ENCODE data around the gene CTSE. TPM values are rescaled to one million over a fixed set of nuclear protein-coding genes. Genes with fewer than 3 reads are reported as not detected.

CTSE gene
- total and polyA plus RNA-seq, 9 of the 15 experiments (the other 6 are each of a cell fraction or from before 2014, with no cell fraction given): 0.04 to 0.18 (median 0.09) TPM; not detected in 4

DNA sequence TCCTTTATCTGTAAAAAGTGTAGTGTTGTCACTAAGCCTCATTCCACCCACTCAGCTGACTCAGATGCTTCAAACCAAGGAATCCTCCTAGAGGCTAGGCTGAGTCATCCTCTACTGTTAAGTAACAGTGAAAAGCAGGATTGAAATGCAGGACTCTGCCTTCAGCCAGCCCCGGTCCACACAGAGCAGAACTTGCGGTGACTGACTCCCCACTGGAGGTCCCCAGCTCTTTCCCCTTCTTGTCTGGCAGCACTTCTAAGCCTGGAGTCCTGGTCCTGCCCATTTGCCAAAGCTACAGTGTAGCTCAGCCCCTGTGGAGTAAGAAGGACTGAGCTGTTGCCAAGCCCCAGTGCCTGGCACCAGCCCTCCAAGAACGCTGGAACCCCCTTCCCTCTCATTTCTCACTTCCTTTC lies 22.2 kb downstream of the CTSE start (continued):
- TF ChIP-seq PHTF2 (CRISPR knock-in tag; IDR thresholded peaks at IDR 0.05): no peak
- no peak for TF ChIP-seq NFIX (CRISPR knock-in tag; IDR thresholded peaks at IDR 0.05; ENCODE audit: low read depth)
- TF ChIP-seq, protein P1, sequence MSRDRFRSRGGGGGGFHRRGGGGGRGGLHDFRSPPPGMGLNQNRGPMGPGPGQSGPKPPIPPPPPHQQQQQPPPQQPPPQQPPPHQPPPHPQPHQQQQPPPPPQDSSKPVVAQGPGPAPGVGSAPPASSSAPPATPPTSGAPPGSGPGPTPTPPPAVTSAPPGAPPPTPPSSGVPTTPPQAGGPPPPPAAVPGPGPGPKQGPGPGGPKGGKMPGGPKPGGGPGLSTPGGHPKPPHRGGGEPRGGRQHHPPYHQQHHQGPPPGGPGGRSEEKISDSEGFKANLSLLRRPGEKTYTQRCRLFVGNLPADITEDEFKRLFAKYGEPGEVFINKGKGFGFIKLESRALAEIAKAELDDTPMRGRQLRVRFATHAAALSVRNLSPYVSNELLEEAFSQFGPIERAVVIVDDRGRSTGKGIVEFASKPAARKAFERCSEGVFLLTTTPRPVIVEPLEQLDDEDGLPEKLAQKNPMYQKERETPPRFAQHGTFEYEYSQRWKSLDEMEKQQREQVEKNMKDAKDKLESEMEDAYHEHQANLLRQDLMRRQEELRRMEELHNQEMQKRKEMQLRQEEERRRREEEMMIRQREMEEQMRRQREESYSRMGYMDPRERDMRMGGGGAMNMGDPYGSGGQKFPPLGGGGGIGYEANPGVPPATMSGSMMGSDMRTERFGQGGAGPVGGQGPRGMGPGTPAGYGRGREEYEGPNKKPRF (IDR thresholded peaks at IDR 0.05; ENCODE audit: low read depth, low read length): no peak
- TF ChIP-seq PTRF (tag; IDR thresholded peaks at IDR 0.05): no peak
- peak; percentile 22; the same call in 1 of the 2 replicates for TF ChIP-seq TCF3 (CRISPR knock-in tag; IDR thresholded peaks at IDR 0.05)
- TF ChIP-seq, protein P2, sequence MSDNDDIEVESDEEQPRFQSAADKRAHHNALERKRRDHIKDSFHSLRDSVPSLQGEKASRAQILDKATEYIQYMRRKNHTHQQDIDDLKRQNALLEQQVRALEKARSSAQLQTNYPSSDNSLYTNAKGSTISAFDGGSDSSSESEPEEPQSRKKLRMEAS (CRISPR knock-in tag; IDR thresholded peaks at IDR 0.05): no peak
- TF ChIP-seq SMARCA4 (IDR thresholded peaks at IDR 0.05): peak; percentile 91
- TF ChIP-seq TOE1 (IDR thresholded peaks at IDR 0.05; ENCODE audit: borderline replicate concordance): no peak
- TF ChIP-seq TOE1 (CRISPR knock-in tag; IDR thresholded peaks at IDR 0.05; ENCODE audit: borderline replicate concordance, low read depth): no peak
- TF ChIP-seq NR2C1 (IDR thresholded peaks at IDR 0.05): no peak
- no peak for TF ChIP-seq NR2C1 (tag; IDR thresholded peaks at IDR 0.05)
- TF ChIP-seq SRSF1 (IDR thresholded peaks at IDR 0.05; ENCODE audit: low read depth, low read length): no peak
- no peak for TF ChIP-seq HMGN3 (IDR thresholded peaks at IDR 0.05; ENCODE audit: borderline replicate concordance, extremely low read depth, insufficient read length, low read depth, low read length)
- TF ChIP-seq, protein P3, sequence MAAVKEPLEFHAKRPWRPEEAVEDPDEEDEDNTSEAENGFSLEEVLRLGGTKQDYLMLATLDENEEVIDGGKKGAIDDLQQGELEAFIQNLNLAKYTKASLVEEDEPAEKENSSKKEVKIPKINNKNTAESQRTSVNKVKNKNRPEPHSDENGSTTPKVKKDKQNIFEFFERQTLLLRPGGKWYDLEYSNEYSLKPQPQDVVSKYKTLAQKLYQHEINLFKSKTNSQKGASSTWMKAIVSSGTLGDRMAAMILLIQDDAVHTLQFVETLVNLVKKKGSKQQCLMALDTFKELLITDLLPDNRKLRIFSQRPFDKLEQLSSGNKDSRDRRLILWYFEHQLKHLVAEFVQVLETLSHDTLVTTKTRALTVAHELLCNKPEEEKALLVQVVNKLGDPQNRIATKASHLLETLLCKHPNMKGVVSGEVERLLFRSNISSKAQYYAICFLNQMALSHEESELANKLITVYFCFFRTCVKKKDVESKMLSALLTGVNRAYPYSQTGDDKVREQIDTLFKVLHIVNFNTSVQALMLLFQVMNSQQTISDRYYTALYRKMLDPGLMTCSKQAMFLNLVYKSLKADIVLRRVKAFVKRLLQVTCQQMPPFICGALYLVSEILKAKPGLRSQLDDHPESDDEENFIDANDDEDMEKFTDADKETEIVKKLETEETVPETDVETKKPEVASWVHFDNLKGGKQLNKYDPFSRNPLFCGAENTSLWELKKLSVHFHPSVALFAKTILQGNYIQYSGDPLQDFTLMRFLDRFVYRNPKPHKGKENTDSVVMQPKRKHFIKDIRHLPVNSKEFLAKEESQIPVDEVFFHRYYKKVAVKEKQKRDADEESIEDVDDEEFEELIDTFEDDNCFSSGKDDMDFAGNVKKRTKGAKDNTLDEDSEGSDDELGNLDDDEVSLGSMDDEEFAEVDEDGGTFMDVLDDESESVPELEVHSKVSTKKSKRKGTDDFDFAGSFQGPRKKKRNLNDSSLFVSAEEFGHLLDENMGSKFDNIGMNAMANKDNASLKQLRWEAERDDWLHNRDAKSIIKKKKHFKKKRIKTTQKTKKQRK (IDR thresholded peaks at IDR 0.05; ENCODE audit: borderline replicate concordance, low read depth, low read length): no peak
- TF ChIP-seq, protein P4, sequence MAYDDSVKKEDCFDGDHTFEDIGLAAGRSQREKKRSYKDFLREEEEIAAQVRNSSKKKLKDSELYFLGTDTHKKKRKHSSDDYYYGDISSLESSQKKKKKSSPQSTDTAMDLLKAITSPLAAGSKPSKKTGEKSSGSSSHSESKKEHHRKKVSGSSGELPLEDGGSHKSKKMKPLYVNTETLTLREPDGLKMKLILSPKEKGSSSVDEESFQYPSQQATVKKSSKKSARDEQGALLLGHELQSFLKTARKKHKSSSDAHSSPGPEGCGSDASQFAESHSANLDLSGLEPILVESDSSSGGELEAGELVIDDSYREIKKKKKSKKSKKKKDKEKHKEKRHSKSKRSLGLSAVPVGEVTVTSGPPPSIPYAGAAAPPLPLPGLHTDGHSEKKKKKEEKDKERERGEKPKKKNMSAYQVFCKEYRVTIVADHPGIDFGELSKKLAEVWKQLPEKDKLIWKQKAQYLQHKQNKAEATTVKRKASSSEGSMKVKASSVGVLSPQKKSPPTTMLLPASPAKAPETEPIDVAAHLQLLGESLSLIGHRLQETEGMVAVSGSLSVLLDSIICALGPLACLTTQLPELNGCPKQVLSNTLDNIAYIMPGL (CRISPR knock-in tag; IDR thresholded peaks at IDR 0.05): no peak
- no peak for TF ChIP-seq ZNF77 (CRISPR knock-in tag; IDR thresholded peaks at IDR 0.05)
- TF ChIP-seq, protein P5, sequence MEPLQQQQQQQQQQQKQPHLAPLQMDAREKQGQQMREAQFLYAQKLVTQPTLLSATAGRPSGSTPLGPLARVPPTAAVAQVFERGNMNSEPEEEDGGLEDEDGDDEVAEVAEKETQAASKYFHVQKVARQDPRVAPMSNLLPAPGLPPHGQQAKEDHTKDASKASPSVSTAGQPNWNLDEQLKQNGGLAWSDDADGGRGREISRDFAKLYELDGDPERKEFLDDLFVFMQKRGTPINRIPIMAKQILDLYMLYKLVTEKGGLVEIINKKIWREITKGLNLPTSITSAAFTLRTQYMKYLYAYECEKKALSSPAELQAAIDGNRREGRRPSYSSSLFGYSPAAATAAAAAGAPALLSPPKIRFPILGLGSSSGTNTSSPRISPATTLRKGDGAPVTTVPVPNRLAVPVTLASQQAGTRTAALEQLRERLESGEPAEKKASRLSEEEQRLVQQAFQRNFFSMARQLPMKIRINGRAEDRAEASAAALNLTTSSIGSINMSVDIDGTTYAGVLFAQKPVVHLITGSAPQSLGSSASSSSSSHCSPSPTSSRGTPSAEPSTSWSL (CRISPR knock-in tag; IDR thresholded peaks at IDR 0.05; ENCODE audit: borderline replicate concordance): no peak
- no peak for TF ChIP-seq MXI1 (IDR thresholded peaks at IDR 0.05; ENCODE audit: low read depth, low read length)
- TF ChIP-seq MBD2 (IDR thresholded peaks at IDR 0.05; ENCODE audit: borderline replicate concordance, low read depth): no peak
- no peak for TF ChIP-seq MYC (IDR thresholded peaks at IDR 0.05; ENCODE audit: low read depth, low read length)
- TF ChIP-seq MYC (CRISPR knock-in tag; IDR thresholded peaks at IDR 0.05; ENCODE audit: borderline replicate concordance, low read depth): no peak
